Measurements from ENCODE around the gene RECQL5.

GRCh38 chr17:75645501-75645888 is 21.5 kb downstream of the RECQL5 start:
- TF ChIP-seq, protein P1, sequence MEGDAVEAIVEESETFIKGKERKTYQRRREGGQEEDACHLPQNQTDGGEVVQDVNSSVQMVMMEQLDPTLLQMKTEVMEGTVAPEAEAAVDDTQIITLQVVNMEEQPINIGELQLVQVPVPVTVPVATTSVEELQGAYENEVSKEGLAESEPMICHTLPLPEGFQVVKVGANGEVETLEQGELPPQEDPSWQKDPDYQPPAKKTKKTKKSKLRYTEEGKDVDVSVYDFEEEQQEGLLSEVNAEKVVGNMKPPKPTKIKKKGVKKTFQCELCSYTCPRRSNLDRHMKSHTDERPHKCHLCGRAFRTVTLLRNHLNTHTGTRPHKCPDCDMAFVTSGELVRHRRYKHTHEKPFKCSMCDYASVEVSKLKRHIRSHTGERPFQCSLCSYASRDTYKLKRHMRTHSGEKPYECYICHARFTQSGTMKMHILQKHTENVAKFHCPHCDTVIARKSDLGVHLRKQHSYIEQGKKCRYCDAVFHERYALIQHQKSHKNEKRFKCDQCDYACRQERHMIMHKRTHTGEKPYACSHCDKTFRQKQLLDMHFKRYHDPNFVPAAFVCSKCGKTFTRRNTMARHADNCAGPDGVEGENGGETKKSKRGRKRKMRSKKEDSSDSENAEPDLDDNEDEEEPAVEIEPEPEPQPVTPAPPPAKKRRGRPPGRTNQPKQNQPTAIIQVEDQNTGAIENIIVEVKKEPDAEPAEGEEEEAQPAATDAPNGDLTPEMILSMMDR (conservative IDR thresholded peaks at IDR 0.05), result no peak
- no peak for TF ChIP-seq ZFX (IDR thresholded peaks at IDR 0.05)

Measured in C4-2B (cell line).